Measurements from ENCODE around the gene SLC17A2.

The SLC17A2 gene

GRCh38 chr6:25918083-25918683 lies 12.3 kb downstream of the SLC17A2 start:
- no peak for DNase-seq

- no peak for DNase-seq
Observed at GRCh38 chr6:25916789-25917490, 13.6 kb downstream of the SLC17A2 start.

GRCh38 chr6:25916330-25916729 lies 14.2 kb downstream of the SLC17A2 start:
- DNase-seq: no peak

- no peak for DNase-seq
Observed at GRCh38 chr6:25913741-25914140, 16.8 kb downstream of the SLC17A2 start.

- no peak for DNase-seq
Observed at GRCh38 chr6:25911351-25911750, 19.1 kb downstream of the SLC17A2 start.

GRCh38 chr6:25907475-25908014 lies 22.9 kb downstream of the SLC17A2 start:
- DNase-seq: no peak

GRCh38 chr6:25903467-25904099 lies 26.9 kb downstream of the SLC17A2 start:
- DNase-seq: no peak

- DNase-seq: no peak
Observed at GRCh38 chr6:25902071-25902470, 28.4 kb downstream of the SLC17A2 start.

- DNase-seq: no peak
Observed at GRCh38 chr6:25900843-25901242, 29.6 kb downstream of the SLC17A2 start.

- no peak for DNase-seq
Observed at GRCh38 chr6:25899580-25900408, 30.7 kb downstream of the SLC17A2 start.

- DNase-seq: no peak
Observed at GRCh38 chr6:25899123-25899522, 31.4 kb downstream of the SLC17A2 start.

GRCh38 chr6:25898289-25898977 lies 32.1 kb downstream of the SLC17A2 start:
- DNase-seq: no peak

- no peak for DNase-seq
Observed at GRCh38 chr6:25896252-25896651, 34.2 kb downstream of the SLC17A2 start.

- DNase-seq: no peak
Observed at GRCh38 chr6:25895771-25896170, 34.7 kb downstream of the SLC17A2 start.

- DNase-seq: no peak
Observed at GRCh38 chr6:25893778-25894177, 36.7 kb downstream of the SLC17A2 start.

GRCh38 chr6:25892877-25893276 lies 37.6 kb downstream of the SLC17A2 start:
- DNase-seq: no peak

GRCh38 chr6:25889877-25890853 lies 40.3 kb downstream of the SLC17A2 start:
- DNase-seq: peak in 1 of 2 donors; percentile 44

- DNase-seq: no peak
Observed at GRCh38 chr6:25888626-25889025, 41.9 kb downstream of the SLC17A2 start.

GRCh38 chr6:25886066-25886465 lies 44.4 kb downstream of the SLC17A2 start:
- DNase-seq: no peak

GRCh38 chr6:25883991-25884390 lies 46.5 kb downstream of the SLC17A2 start:
- DNase-seq: peak; percentile 33 to 49

- no peak for DNase-seq
Observed at GRCh38 chr6:25883536-25883935, 47.0 kb downstream of the SLC17A2 start.
